ENCODE results near the gene LRRC9. TPM values are rescaled to one million over a fixed set of nuclear protein-coding genes. Genes with fewer than 3 reads are reported as not detected.

LRRC9 gene
- total and polyA plus RNA-seq, 2 experiments from 2014 or later, result 2.2 to 3.1 TPM

GRCh38 chr14:60106339-60106738 lies 186.4 kb downstream of the LRRC9 start:
- no peaks in the 10 kb centered on the region for H3F3A ChIP-seq (replicated peaks; ENCODE audit: low read depth)
- H3K79me2 ChIP-seq (replicated peaks; ENCODE audit: insufficient read depth), result peaks cover 85% of the 10 kb centered on the region
- Mint-ChIP-seq H3K4me1 (peaks cover 14% of the 10 kb centered on the region; the same call in 2 of the 3 replicates), H3K9me3 (no peaks in the 10 kb centered on the region), H3K27me3 (ENCODE audit: insufficient read depth, low read depth, poor library complexity) (no peaks in the 10 kb centered on the region), H3K36me3 (ENCODE audit: low read depth) (peaks cover 27% of the 10 kb centered on the region; the same call in 2 of the 3 replicates), H3K27ac (no peak overlapping the region), H3K4me3 (no peak overlapping the region)
- no peak overlapping the region for H3K27ac ChIP-seq (ENCODE audit: low read depth)
- H3K4me1 ChIP-seq (ENCODE audit: insufficient read depth), result peaks cover 17% of the 10 kb centered on the region
- no peak overlapping the region for H3K4me2 ChIP-seq
- ATAC-seq (no peak), DNase-seq (ENCODE audit: low spot score) (no peak)
- H3K9me2 ChIP-seq (ENCODE audit: insufficient read depth), result peaks cover 5% of the 10 kb centered on the region; the same call in 1 of the 2 replicates
- H3K27me3 ChIP-seq (ENCODE audit: insufficient read depth), result no peaks in the 10 kb centered on the region
- peaks cover 6% of the 10 kb centered on the region; the same call in 1 of the 2 replicates for H3K36me3 ChIP-seq (ENCODE audit: insufficient read depth)
- no peak overlapping the region for H2AFZ ChIP-seq
- no peak overlapping the region for H3K4me3 ChIP-seq
- H4K20me1 ChIP-seq (replicated peaks; ENCODE audit: insufficient read depth), result peaks cover 3% of the 10 kb centered on the region
- TF ChIP-seq JUNB (IDR thresholded peaks at IDR 0.05; ENCODE audit: unreplicated experiment) (no peak), EZH2phosphoT487 (IDR thresholded peaks at IDR 0.05; ENCODE audit: unreplicated experiment) (no peak), ZNF331 (CRISPR knock-in tag; IDR thresholded peaks at IDR 0.05; ENCODE audit: low read depth) (no peak), NANOG (IDR thresholded peaks at IDR 0.05; ENCODE audit: borderline replicate concordance) (no peak), CREB1 (CRISPR knock-in tag; IDR thresholded peaks at IDR 0.05; ENCODE audit: low read depth) (no peak), ZNF462 (CRISPR knock-in tag; IDR thresholded peaks at IDR 0.05) (no peak), POLR2AphosphoS5 (IDR thresholded peaks at IDR 0.05; ENCODE audit: low read depth) (no peak), CTCF (conservative IDR thresholded peaks at IDR 0.05; ENCODE audit: low read depth in 2 of 2) (no peak), ZNF114 (CRISPR knock-in tag; IDR thresholded peaks at IDR 0.05) (no peak), EZH2 (IDR thresholded peaks at IDR 0.05; ENCODE audit: low read depth, unreplicated experiment) (no peak), REST (IDR thresholded peaks at IDR 0.05; ENCODE audit: unreplicated experiment) (no peak), STAT1 (IDR thresholded peaks at IDR 0.05; ENCODE audit: unreplicated experiment) (no peak), ETS1 (IDR thresholded peaks at IDR 0.05) (no peak)
